IPS-NIHi11 (cell line): ENCODE results near the gene CTSO.
"Not testable (repeated sequence)": the region's sequence is repeated elsewhere in the genome, so short reads cannot be mapped to it uniquely, and the experiment has no call there.

ENCODE experiments used
- DNase-seq: peaks from one replicate; pipeline ENCODE4 v3.0.0; 2012; ENCODE audit warnings: mixed read lengths, low spot score

Gene CTSO

GRCh38 chr4:155907556-155907955 is 46.1 kb downstream of the CTSO start:
- DNase-seq = no peak

GRCh38 chr4:155906554-155907247 is 47.0 kb downstream of the CTSO start:
- DNase-seq = no peak

- DNase-seq = no peak
These were observed 49.3 kb downstream of the CTSO start for GRCh38 chr4:155904331-155904730.

- no peak for DNase-seq
These were observed 50.2 kb downstream of the CTSO start, which contains the start of gene TDO2 for GRCh38 chr4:155903453-155903852. Gene TDO2 (plus strand): TSS chr4:155903696. CDS start chr4:155903759, 63 bp downstream.

- DNase-seq = no peak
These were observed 52.7 kb downstream of the CTSO start for GRCh38 chr4:155901013-155901412.

GRCh38 chr4:155900381-155900780 is 53.3 kb downstream of the CTSO start:
- DNase-seq = no peak

- no peak for DNase-seq
These were observed 53.8 kb downstream of the CTSO start for GRCh38 chr4:155899891-155900290.

GRCh38 chr4:155898371-155898770 is 55.3 kb downstream of the CTSO start:
- not testable (repeated sequence) for DNase-seq

- DNase-seq = no peak
These were observed 62.6 kb downstream of the CTSO start for GRCh38 chr4:155891058-155891457.

GRCh38 chr4:155889946-155890345 is 63.7 kb downstream of the CTSO start:
- no peak for DNase-seq

- no peak for DNase-seq
These were observed 64.5 kb downstream of the CTSO start for GRCh38 chr4:155889031-155889793.

- no peak for DNase-seq
These were observed 65.7 kb downstream of the CTSO start for GRCh38 chr4:155887847-155888570.

- no peak for DNase-seq
These were observed 66.6 kb downstream of the CTSO start for GRCh38 chr4:155887045-155887444.

- no peak for DNase-seq
These were observed 68.0 kb downstream of the CTSO start for GRCh38 chr4:155885666-155886065.

- DNase-seq = no peak
These were observed 69.8 kb downstream of the CTSO start for GRCh38 chr4:155883895-155884294.

- no peak for DNase-seq
These were observed 72.1 kb downstream of the CTSO start for GRCh38 chr4:155881555-155881954.

GRCh38 chr4:155879767-155880166 is 73.9 kb downstream of the CTSO start:
- no peak for DNase-seq

- DNase-seq = no peak
These were observed 75.1 kb downstream of the CTSO start for GRCh38 chr4:155878611-155879010.

- peak; percentile 12 for DNase-seq
These were observed 75.7 kb downstream of the CTSO start for GRCh38 chr4:155877971-155878370.

- DNase-seq = no peak
These were observed 77.8 kb downstream of the CTSO start for GRCh38 chr4:155875878-155876277.
